IMR-90 (cell line): ENCODE measurements around the gene DHCR7. TPM values are rescaled to one million over a fixed set of nuclear protein-coding genes. Genes with fewer than 3 reads are reported as not detected.

ENCODE experiments used
- ATAC-seq: fragments of 200-7000 bp; cut with Tn5 transposase; 2 replicates; pipeline ENCODE4 v1.9.1; 2020; ENCODE audit warnings: low read depth, mild to moderate bottlenecking, moderate library complexity
- BruUV-seq: library from RNA; stranded (reverse); fragments of 400-500 nt; replicated peaks from 2 replicates; lab custom pipeline; 2021; lab: Mats Ljungman, UMichigan
- CTCF ChIA-PET: fragments of 300-600 bp; formaldehyde crosslinking; extraction: SDS; loops from one replicate; lab custom pipeline; 2021; ENCODE audit warnings: antibody characterized with exemption; lab: Yijun Ruan, JAX
- POLR2A ChIA-PET: fragments of 300-600 bp; sonication (Branson Sonifier 250); formaldehyde crosslinking; loops from one replicate; lab custom pipeline; 2022; ENCODE audit warnings: antibody characterized with exemption; ENCODE audit not compliant: unreplicated experiment; lab: Charles Lee
- DNase-seq: peaks from one replicate; pipeline ENCODE4 v3.0.0; 2013
- H2AFZ ChIP-seq: replicated peaks from 2 replicates; pipeline ENCODE3; 2013; ENCODE audit warnings: low read length, mild to moderate bottlenecking; ENCODE audit not compliant: poor library complexity
- H2AK5ac ChIP-seq: 2 replicates; pipeline ENCODE4 v1.6.1; 2013; ENCODE audit warnings: low read depth, low read length, inconsistent platforms
- H2AK9ac ChIP-seq: replicated peaks from 2 replicates; pipeline ENCODE3; 2013; ENCODE audit warnings: mild to moderate bottlenecking, low read depth, low read length, moderate library complexity; ENCODE audit not compliant: poor library complexity
- H2BK120ac ChIP-seq: 2 replicates; pipeline ENCODE4 v1.6.1; 2013; ENCODE audit warnings: low read depth, low read length, inconsistent platforms
- H2BK15ac ChIP-seq: 3 replicates; pipeline ENCODE4 v1.6.1; 2013; ENCODE audit warnings: low read depth, low read length, inconsistent platforms
- H2BK20ac ChIP-seq: 2 replicates; pipeline ENCODE4 v1.6.1; 2013; ENCODE audit warnings: low read depth, mild to moderate bottlenecking, inconsistent platforms, low read length, moderate library complexity
- H2BK5ac ChIP-seq: 2 replicates; pipeline ENCODE4 v1.6.1; 2013; ENCODE audit warnings: mild to moderate bottlenecking, low read depth, low read length, inconsistent platforms; ENCODE audit not compliant: poor library complexity, severe bottlenecking
- H3K14ac ChIP-seq: replicated peaks from 2 replicates; pipeline ENCODE4 v1.6.1; 2013; ENCODE audit warnings: low read depth, low read length, inconsistent platforms
- H3K18ac ChIP-seq: 2 replicates; pipeline ENCODE4 v1.6.1; 2013; ENCODE audit warnings: low read depth, low read length, control low read depth
- H3K23ac ChIP-seq: 2 replicates; pipeline ENCODE4 v1.6.1; 2013; ENCODE audit warnings: low read depth, low read length, inconsistent platforms
- H3K27ac ChIP-seq: 2 replicates; pipeline ENCODE4 v1.5.1; 2013; ENCODE audit warnings: mild to moderate bottlenecking, control low read depth, low read length; ENCODE audit not compliant: insufficient read depth
- H3K27me3 ChIP-seq: 2 replicates; pipeline ENCODE4 v1.6.1; 2013; ENCODE audit warnings: low read length; ENCODE audit not compliant: control insufficient read depth, insufficient read depth
- H3K36me3 ChIP-seq: 2 replicates; pipeline ENCODE4 v1.6.1; 2013; ENCODE audit warnings: low read length, mixed read lengths; ENCODE audit not compliant: control insufficient read depth, insufficient read depth
- H3K4ac ChIP-seq: 2 replicates; pipeline ENCODE4 v1.6.1; 2013; ENCODE audit warnings: low read depth, low read length, inconsistent platforms
- H3K4me1 ChIP-seq: 2 replicates; pipeline ENCODE4 v1.6.1; 2013; ENCODE audit warnings: low read length, mixed read lengths; ENCODE audit not compliant: control insufficient read depth, insufficient read depth
- H3K4me2 ChIP-seq: 2 replicates; pipeline ENCODE4 v1.6.1; 2013; ENCODE audit warnings: low read depth, mild to moderate bottlenecking, control low read depth, low read length, moderate library complexity
- H3K4me3 ChIP-seq: 2 replicates; pipeline ENCODE4 v1.5.1; 2013; ENCODE audit warnings: low read depth, mild to moderate bottlenecking, control low read depth, low read length, moderate library complexity; ENCODE audit not compliant: insufficient read depth
- H3K56ac ChIP-seq: 2 replicates; pipeline ENCODE4 v1.6.1; 2013; ENCODE audit warnings: low read length, inconsistent platforms; ENCODE audit not compliant: insufficient read depth; ENCODE audit errors: extremely low read depth
- H3K79me1 ChIP-seq, 2 experiments: 2 replicates each; pipeline ENCODE4 v1.6.1; 2013; ENCODE audit warnings: low read length in 2 of 2, inconsistent platforms in 1 of 2, low read depth in 1 of 2
- H3K9ac ChIP-seq: 2 replicates; pipeline ENCODE4 v1.6.1; 2013; ENCODE audit warnings: low read depth, low read length, control low read depth
- H3K9me1 ChIP-seq: 2 replicates; pipeline ENCODE4 v1.6.1; 2013; ENCODE audit warnings: low read length, inconsistent platforms; ENCODE audit not compliant: insufficient read depth
- H3K9me3 ChIP-seq: 2 replicates; pipeline ENCODE4 v1.6.1; 2013; ENCODE audit warnings: low read length; ENCODE audit not compliant: control insufficient read depth, insufficient read depth
- H4K20me1 ChIP-seq: 2 replicates; pipeline ENCODE4 v1.6.1; 2013; ENCODE audit warnings: low read length, inconsistent platforms; ENCODE audit not compliant: insufficient read depth
- H4K5ac ChIP-seq: 2 replicates; pipeline ENCODE4 v1.6.1; 2013; ENCODE audit warnings: mild to moderate bottlenecking, low read depth, low read length, control low read depth
- H4K8ac ChIP-seq, 2 experiments: 2 replicates each; pipeline ENCODE4 v1.6.1; 2013; ENCODE audit warnings: low read depth in 2 of 2, low read length in 2 of 2, control low read depth in 1 of 2, inconsistent platforms in 1 of 2
- H4K91ac ChIP-seq: 2 replicates; pipeline ENCODE4 v1.6.1; 2013; ENCODE audit warnings: low read depth, low read length, inconsistent platforms; ENCODE audit not compliant: insufficient read depth
- CEBPB ChIP-seq: IDR thresholded peaks from 2 replicates; pipeline ENCODE4 v1.6.1; 2012; ENCODE audit warnings: low read depth, low read length, improper control_type of control experiment
- CHD1 ChIP-seq: IDR thresholded peaks from 2 replicates; pipeline ENCODE4 v1.6.1; 2012; ENCODE audit warnings: low read depth, low read length, improper control_type of control experiment
- CTCF ChIP-seq: conservative IDR thresholded peaks from 2 replicates; pipeline ENCODE4 v1.5.1; 2012; ENCODE audit warnings: mild to moderate bottlenecking, low read depth, low read length, improper control_type of control experiment
- ELK1 ChIP-seq: fragments of 150-350 bp; IDR thresholded peaks from 2 replicates; pipeline ENCODE4 v1.6.1; 2016; ENCODE audit warnings: low read depth, mild to moderate bottlenecking, low read length, moderate library complexity, borderline replicate concordance
- MAZ ChIP-seq: IDR thresholded peaks from 2 replicates; pipeline ENCODE4 v1.6.1; 2012; ENCODE audit warnings: low read depth, mild to moderate bottlenecking, low read length, improper control_type of control experiment, moderate library complexity, borderline replicate concordance
- NFE2L2 ChIP-seq: fragments of 150-350 bp; IDR thresholded peaks from 2 replicates; pipeline ENCODE4 v1.6.1; 2016; ENCODE audit warnings: low read depth, mild to moderate bottlenecking, low read length
- POLR2A ChIP-seq: IDR thresholded peaks from 2 replicates; pipeline ENCODE4 v1.6.1; 2012; ENCODE audit warnings: mild to moderate bottlenecking, low read depth, low read length
- RAD21 ChIP-seq: IDR thresholded peaks from 2 replicates; pipeline ENCODE4 v1.6.1; 2012; ENCODE audit warnings: low read length, improper control_type of control experiment
- RFX5 ChIP-seq: IDR thresholded peaks from 2 replicates; pipeline ENCODE4 v1.8.0; 2012; ENCODE audit warnings: low read depth, mild to moderate bottlenecking, low read length, moderate library complexity
- SMC3 ChIP-seq: fragments of 150-350 bp; IDR thresholded peaks from 2 replicates; pipeline ENCODE4 v1.6.1; 2016; ENCODE audit warnings: low read depth, mild to moderate bottlenecking, antibody characterized with exemption, low read length, moderate library complexity
- WGBS, 2 experiments: methylation state at CpG; one replicate each; pipeline versions ENCODE4 v1.1.5 to v1.1.7; 2013; ENCODE audit warnings: missing lambda C conversion rate in 2 of 2; ENCODE audit not compliant: insufficient read length in 1 of 2; ENCODE audit errors: extremely low coverage in 2 of 2; 5-methylcytosine and 5-hydroxymethylcytosine counted together
- dilution Hi-C: fragments of 300-500 bp; cut with HindIII; formaldehyde crosslinking; loops from one replicate; pipeline ENCODE4 v1.14.3; 2018; ENCODE audit warnings: low sequenced_read_pairs; ENCODE audit not compliant: unreplicated experiment
- in situ Hi-C: fragments of 300-500 bp; cut with MboI; formaldehyde crosslinking; loops from 3 replicates; pipeline ENCODE4 v1.14.3; 2019; ENCODE audit warnings: low sequenced_read_pairs, inconsistent platforms, mixed read lengths
- intact Hi-C: fragments of 100-400 bp; cut with micrococcal nuclease; formaldehyde crosslinking; loops from 2 replicates; pipeline ENCODE4 v1.10.0; 2022
- polyA plus RNA-seq, 3 experiments: library from polyadenylated mRNA; depleted of rRNA; stranded (reverse); fragments of >200 nt; gene quantifications; 2 replicates each; pipeline ENCODE4 v1.2.3, GENCODE V29; 2012; ENCODE audit warnings: low replicate concordance in 1 of 3
- total RNA-seq: library from RNA; depleted of rRNA; stranded (reverse); fragments of >200 nt; gene quantifications from 2 replicates; pipeline ENCODE4 v1.2.3, GENCODE V29; 2012

DHCR7 gene
- total and polyA plus RNA-seq, 2 of the 4 experiments (the other 2 are of a cell fraction) = 22.0 to 43.3 TPM

GRCh38 chr11:71429701-71430100, 18.5 kb downstream of the DHCR7 start:
- Histone ChIP-seq H2BK15ac (no peak overlapping the region), H3K9me1 (no peaks in the 10 kb centered on the region), H3K4ac (no peak overlapping the region), H3K14ac (no peak overlapping the region), H3K79me1 (no peaks in the 10 kb centered on the region), H3K9me3 (no peaks in the 10 kb centered on the region), H2AK5ac (no peak overlapping the region), H3K9ac (no peak overlapping the region), H4K8ac (no peak overlapping the region), H2BK120ac (no peak overlapping the region), H4K5ac (no peak overlapping the region), H3K23ac (no peak overlapping the region), H3K18ac (no peak overlapping the region), H3K27me3 (peaks cover 17% of the 10 kb centered on the region), H2BK5ac (no peak overlapping the region), H3K56ac (no peak overlapping the region), H4K91ac (no peak overlapping the region), H2AK9ac (no peak overlapping the region), H2BK20ac (no peak overlapping the region), H3K27ac (no peak overlapping the region), H3K4me2 (no peak overlapping the region), H4K20me1 (no peaks in the 10 kb centered on the region), H3K36me3 (no peaks in the 10 kb centered on the region), H2AFZ (no peak overlapping the region), H3K4me3 (no peak overlapping the region), H3K4me1 (no peaks in the 10 kb centered on the region)
- DNase-seq = no peak
- in situ Hi-C loops = no loop called here
- CTCF ChIA-PET = no interaction called here
- no TSS peak for BruUV-seq
- POLR2A ChIA-PET = no interaction called here
- TF ChIP-seq RAD21 = no peak
- no peak for TF ChIP-seq ELK1
- no peak for TF ChIP-seq MAZ
- TF ChIP-seq CTCF = no peak
- TF ChIP-seq CHD1 = no peak
- TF ChIP-seq CEBPB = no peak
- no peak for TF ChIP-seq RFX5
- TF ChIP-seq NFE2L2 = no peak
- TF ChIP-seq SMC3 = no peak
- TF ChIP-seq POLR2A = no peak
- ATAC-seq = no peak
- WGBS, 2 experiments = 100% methylated on average over 1 of the region's 6 CpGs; no CpG with 5 or more reads in 1 of the 2 experiments
- intact Hi-C loops = loop anchor here (10.0 kb wide), 1 partner anchor 305 kb away; no protein-coding TSS in a partner anchor
- dilution Hi-C loops = no loop called here
